Osteoblast (primary cell): ENCODE measurements around the gene UPP1. TPM values are rescaled to one million over a fixed set of nuclear protein-coding genes. Genes with fewer than 3 reads are reported as not detected.

Source experiments
- DNase-seq: peaks from one replicate; pipeline ENCODE4 v3.0.0; 2011; ENCODE audit warnings: low spot score, mixed read lengths; ENCODE audit not compliant: insufficient read length; ENCODE audit errors: missing footprints
- H2AFZ ChIP-seq: 2 replicates; pipeline ENCODE4 v1.6.0; 2011; ENCODE audit warnings: mild to moderate bottlenecking, low read length
- H3K27ac ChIP-seq: 2 replicates; pipeline ENCODE4 v1.5.1; 2011; ENCODE audit warnings: mild to moderate bottlenecking, low read depth, low read length, moderate library complexity
- H3K27me3 ChIP-seq: 2 replicates; pipeline ENCODE4 v1.6.0; 2012; ENCODE audit warnings: mild to moderate bottlenecking, control low read depth, inconsistent platforms, low read length, moderate library complexity; ENCODE audit not compliant: insufficient read depth
- H3K36me3 ChIP-seq: 2 replicates; pipeline ENCODE4 v1.5.1; 2011; ENCODE audit warnings: mild to moderate bottlenecking, low read length, control low read depth, moderate library complexity; ENCODE audit not compliant: insufficient read depth
- H3K4me1 ChIP-seq: 2 replicates; pipeline ENCODE4 v1.5.1; 2011; ENCODE audit warnings: mild to moderate bottlenecking, low read length, control low read depth, moderate library complexity; ENCODE audit not compliant: insufficient read depth
- H3K4me2 ChIP-seq: 2 replicates; pipeline ENCODE4 v1.6.0; 2011; ENCODE audit warnings: mild to moderate bottlenecking, low read length; ENCODE audit not compliant: insufficient read depth
- H3K4me3 ChIP-seq: fragments of 200-600 bp; sonication (generic); 3 replicates; pipeline ENCODE4 v1.5.1; 2012; ENCODE audit warnings: mild to moderate bottlenecking, low read length, inconsistent platforms; ENCODE audit not compliant: insufficient read depth
- H3K79me2 ChIP-seq: 2 replicates; pipeline ENCODE4 v1.6.0; 2012; ENCODE audit warnings: mild to moderate bottlenecking, low read length, control low read depth, inconsistent platforms; ENCODE audit not compliant: insufficient read depth
- H3K9me3 ChIP-seq: 2 replicates; pipeline ENCODE4 v1.5.1; 2011; ENCODE audit warnings: low read depth, low read length, control low read depth
- H4K20me1 ChIP-seq: 2 replicates; pipeline ENCODE4 v1.6.0; 2012; ENCODE audit warnings: mild to moderate bottlenecking, low read length, control low read depth; ENCODE audit not compliant: insufficient read depth
- total RNA-seq: library from RNA; depleted of rRNA; stranded (reverse); fragments of >200 nt; gene quantifications from 2 replicates; pipeline ENCODE4 v1.2.3, GENCODE V29; 2012
- TF ChIP-seq, protein P1 (sequence below): IDR thresholded peaks from 2 replicates; pipeline ENCODE4 v1.5.1; 2011; ENCODE audit warnings: mild to moderate bottlenecking, low read depth, low read length, moderate library complexity; ENCODE audit errors: extremely low read depth

Gene UPP1
- total RNA-seq, 1 donor, result 35.5 TPM

- Histone ChIP-seq H3K36me3 (no peaks in the 10 kb centered on the region), H2AFZ (no peak overlapping the region), H3K79me2 (no peaks in the 10 kb centered on the region), H4K20me1 (no peaks in the 10 kb centered on the region), H3K9me3 (no peaks in the 10 kb centered on the region), H3K4me1 (peaks cover 20% of the 10 kb centered on the region), H3K27ac (no peak overlapping the region), H3K4me3 (no peak overlapping the region), H3K27me3 (peaks cover 6% of the 10 kb centered on the region), H3K4me2 (no peak overlapping the region)
- DNase-seq, result no peak
- TF ChIP-seq, protein P1, sequence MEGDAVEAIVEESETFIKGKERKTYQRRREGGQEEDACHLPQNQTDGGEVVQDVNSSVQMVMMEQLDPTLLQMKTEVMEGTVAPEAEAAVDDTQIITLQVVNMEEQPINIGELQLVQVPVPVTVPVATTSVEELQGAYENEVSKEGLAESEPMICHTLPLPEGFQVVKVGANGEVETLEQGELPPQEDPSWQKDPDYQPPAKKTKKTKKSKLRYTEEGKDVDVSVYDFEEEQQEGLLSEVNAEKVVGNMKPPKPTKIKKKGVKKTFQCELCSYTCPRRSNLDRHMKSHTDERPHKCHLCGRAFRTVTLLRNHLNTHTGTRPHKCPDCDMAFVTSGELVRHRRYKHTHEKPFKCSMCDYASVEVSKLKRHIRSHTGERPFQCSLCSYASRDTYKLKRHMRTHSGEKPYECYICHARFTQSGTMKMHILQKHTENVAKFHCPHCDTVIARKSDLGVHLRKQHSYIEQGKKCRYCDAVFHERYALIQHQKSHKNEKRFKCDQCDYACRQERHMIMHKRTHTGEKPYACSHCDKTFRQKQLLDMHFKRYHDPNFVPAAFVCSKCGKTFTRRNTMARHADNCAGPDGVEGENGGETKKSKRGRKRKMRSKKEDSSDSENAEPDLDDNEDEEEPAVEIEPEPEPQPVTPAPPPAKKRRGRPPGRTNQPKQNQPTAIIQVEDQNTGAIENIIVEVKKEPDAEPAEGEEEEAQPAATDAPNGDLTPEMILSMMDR, result no peak
Measured at GRCh38 chr7:48042636-48043035, 46.4 kb upstream of the UPP1 start.

- TF ChIP-seq, protein P1, result no peak
- Histone ChIP-seq H3K4me1 (peaks cover 20% of the 10 kb centered on the region), H3K27me3 (peaks cover 5% of the 10 kb centered on the region), H3K79me2 (no peaks in the 10 kb centered on the region), H4K20me1 (no peaks in the 10 kb centered on the region), H3K27ac (no peak overlapping the region), H3K9me3 (no peaks in the 10 kb centered on the region), H2AFZ (no peak overlapping the region), H3K36me3 (no peaks in the 10 kb centered on the region), H3K4me3 (no peak overlapping the region), H3K4me2 (no peak overlapping the region)
- DNase-seq, result no peak
Measured at GRCh38 chr7:48045195-48045765, 43.8 kb upstream of the UPP1 start.

GRCh38 chr7:48046458-48046857 lies 42.6 kb upstream of the UPP1 start:
- no peak overlapping the region for H3K4me3 ChIP-seq
- no peaks in the 10 kb centered on the region for H4K20me1 ChIP-seq
- TF ChIP-seq, protein P1, result no peak
- H3K27ac ChIP-seq, result no peak overlapping the region
- peak overlapping the region; percentile 64 for H2AFZ ChIP-seq
- peaks cover 5% of the 10 kb centered on the region for H3K27me3 ChIP-seq
- no peaks in the 10 kb centered on the region for H3K9me3 ChIP-seq
- H3K4me1 ChIP-seq, result peaks cover 11% of the 10 kb centered on the region
- no peaks in the 10 kb centered on the region for H3K79me2 ChIP-seq
- no peaks in the 10 kb centered on the region for H3K36me3 ChIP-seq
- DNase-seq, result no peak
- no peak overlapping the region for H3K4me2 ChIP-seq

GRCh38 chr7:48048113-48048512 lies 41.0 kb upstream of the UPP1 start:
- Histone ChIP-seq H3K4me1 (no peaks in the 10 kb centered on the region), H4K20me1 (no peaks in the 10 kb centered on the region), H3K36me3 (no peaks in the 10 kb centered on the region), H3K9me3 (no peaks in the 10 kb centered on the region), H3K4me2 (no peak overlapping the region), H3K79me2 (no peaks in the 10 kb centered on the region), H3K4me3 (no peak overlapping the region), H3K27ac (no peak overlapping the region), H2AFZ (no peak overlapping the region), H3K27me3 (peaks cover 5% of the 10 kb centered on the region)
- no peak for DNase-seq
- TF ChIP-seq, protein P1, result no peak
